NCI-H1048 (cell line): ENCODE results near the gene CENPB.
"Not testable (repeated sequence)": the region's sequence is repeated elsewhere in the genome, so short reads cannot be mapped to it uniquely, and the experiment has no call there.

ENCODE experiments used
- DNase-seq: peaks from one replicate; lab custom pipeline; 2025; lab: John Stamatoyannopoulos, UW

Gene CENPB

DNA sequence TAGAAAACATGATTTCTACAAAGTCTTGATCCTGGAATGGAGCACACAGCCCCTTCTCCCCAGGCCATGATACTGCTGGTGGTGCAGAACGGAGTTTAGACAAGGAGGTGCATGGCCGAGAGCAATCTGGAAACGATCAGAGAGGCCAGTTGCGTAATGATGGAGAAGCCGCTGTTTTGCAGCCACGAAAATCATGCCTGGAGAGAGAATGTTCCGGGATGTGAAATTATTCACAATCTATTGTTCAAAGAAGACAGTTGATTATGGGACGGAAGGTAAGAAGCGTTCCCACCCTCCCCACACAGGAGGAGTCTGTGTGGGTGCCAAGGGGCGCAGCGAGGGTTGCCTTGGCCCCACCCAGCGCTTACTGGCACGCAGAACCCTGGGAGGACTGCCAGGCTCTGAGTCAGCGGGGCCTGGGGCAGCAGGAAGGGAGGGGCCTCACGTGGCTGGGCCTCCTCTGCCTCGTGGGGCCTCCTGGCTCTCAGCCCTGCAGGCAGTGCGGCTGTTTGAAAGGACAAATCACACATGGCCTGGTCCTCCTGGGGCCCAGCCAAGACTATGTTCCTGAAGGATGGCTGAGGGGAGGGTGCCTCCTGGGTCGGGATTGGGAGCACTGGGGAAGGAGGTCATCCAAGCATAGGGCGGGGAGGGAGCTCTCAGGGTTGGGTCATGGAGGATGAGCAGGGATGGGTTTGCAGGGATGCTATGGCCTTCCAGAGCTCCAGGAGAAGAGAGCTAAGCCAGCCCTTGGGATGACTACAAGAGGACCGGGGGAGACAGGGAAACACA, 25.1 kb upstream of the CENPB start:
- peak; percentile 79 for DNase-seq

- no peak for DNase-seq
These were observed 22.0 kb upstream of the CENPB start for GRCh38 chr20:3808544-3808943.

DNA sequence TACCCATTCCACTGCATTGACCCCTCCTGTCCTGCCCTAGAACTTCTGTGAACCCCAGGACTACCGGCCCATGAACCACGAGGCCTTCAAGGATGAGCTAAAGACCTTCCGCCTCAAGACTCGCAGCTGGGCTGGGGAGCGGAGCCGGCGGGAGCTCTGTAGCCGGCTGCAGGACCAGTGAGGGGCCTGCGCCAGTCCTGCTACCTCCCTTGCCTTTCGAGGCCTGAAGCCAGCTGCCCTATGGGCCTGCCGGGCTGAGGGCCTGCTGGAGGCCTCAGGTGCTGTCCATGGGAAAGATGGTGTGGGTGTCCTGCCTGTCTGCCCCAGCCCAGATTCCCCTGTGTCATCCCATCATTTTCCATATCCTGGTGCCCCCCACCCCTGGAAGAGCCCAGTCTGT, 18.2 kb upstream of the CENPB start:
- no peak for DNase-seq

GRCh38 chr20:3804254-3804751, 17.8 kb upstream of the CENPB start:
- DNase-seq, result no peak

GRCh38 chr20:3803854-3804253, 17.3 kb upstream of the CENPB start:
- no peak for DNase-seq

DNA sequence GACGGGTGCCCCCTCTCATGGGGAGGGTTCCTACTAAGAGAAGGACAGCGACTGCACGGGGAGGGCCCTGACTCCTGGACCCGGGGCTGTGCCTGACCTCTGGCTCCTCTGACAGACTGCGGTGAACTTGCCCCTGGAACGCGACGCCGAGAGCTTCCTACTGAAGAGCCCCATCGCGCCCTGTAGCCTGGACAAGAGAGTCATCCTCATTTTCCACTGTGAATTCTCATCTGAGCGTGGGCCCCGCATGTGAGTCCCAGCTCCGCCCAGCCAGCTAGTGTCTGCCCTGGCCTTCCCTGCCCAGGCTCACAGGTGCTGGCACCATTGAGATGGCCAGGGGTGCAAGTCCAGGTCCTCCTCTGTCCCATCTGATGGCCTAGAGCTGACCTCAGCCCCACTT, 16.7 kb upstream of the CENPB start:
- DNase-seq, result no peak

- no peak for DNase-seq
These were observed 16.1 kb upstream of the CENPB start for GRCh38 chr20:3802524-3803239.

DNA sequence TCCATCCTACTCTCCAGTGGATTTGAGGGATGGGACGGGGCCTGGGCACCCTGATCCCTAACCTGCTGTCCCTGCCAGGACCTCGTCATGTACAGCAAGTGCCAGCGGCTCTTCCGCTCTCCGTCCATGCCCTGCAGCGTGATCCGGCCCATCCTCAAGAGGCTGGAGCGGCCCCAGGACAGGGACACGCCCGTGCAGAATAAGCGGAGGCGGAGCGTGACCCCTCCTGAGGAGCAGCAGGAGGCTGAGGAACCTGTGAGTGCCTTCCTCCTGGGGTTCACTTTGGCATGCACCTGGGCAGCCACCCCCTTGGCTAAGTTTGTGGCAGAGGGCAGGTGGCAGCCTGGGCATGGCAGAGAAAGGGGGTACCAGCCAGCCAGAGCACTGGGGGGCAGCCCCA, 15.3 kb upstream of the CENPB start:
- DNase-seq, result no peak

GRCh38 chr20:3801299-3801698, 14.8 kb upstream of the CENPB start:
- no peak for DNase-seq

DNA sequence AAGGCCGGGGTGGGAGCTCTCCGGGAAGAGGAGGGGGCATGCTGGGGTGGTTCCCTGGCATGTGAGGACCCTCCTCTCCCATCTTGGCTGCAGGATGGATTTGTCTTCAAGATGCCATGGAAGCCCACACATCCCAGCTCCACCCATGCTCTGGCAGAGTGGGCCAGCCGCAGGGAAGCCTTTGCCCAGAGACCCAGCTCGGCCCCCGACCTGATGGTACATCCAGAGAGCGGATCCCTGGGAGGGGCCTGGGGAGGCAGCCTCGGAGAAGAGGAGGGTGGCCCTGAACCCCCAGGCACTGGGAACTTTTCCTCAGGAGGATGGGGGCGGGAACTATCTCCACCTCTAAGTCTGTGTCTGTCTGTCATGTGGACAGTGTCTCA, 14.3 kb upstream of the CENPB start:
- DNase-seq, result no peak

DNA sequence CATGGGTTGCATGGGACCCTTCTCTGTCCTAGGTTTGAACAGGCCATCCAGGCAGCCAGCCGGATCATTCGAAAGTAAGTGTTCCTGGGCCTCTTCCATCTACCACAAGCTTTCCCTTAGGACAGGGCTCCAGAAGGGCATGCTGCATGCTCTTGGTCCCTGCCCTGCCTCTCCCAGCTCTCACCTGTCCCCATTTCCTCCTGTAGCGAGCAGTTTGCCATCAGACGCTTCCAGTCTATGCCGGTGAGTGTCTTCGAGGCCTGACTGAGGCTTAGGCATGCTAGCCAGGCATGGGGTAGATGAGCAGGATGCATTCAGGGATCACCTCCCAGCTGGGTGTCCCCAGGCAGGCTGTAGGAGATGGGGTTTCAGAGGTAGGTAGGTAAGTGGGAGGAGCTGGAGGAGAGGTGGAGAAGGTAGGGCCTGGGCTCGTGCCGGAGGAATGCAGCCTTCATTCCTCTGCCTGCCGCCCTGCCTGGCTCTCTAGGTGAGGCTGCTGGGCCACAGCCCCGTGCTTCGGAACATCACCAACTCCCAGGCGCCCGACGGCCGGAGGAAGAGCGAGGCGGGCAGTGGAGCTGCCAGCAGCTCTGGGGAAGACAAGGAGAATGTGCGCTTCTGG, 13.8 kb upstream of the CENPB start:
- DNase-seq, result no peak

DNA sequence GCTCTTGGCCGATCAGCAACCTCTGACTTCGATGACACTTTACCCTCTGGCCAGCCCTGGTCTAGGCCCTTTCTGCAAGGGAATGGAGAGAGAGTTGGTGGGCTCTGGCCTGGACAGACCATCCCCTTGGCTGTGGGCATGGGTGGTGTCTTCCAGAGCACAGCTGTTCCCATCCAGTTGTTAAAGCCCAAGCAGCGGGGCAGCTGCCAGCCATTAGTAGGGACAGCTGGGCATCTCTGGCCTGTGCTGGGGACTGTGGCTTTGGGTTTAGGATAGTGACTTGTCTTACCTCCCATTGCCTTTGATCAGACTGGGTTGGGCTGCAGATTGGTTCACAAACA, 12.3 kb upstream of the CENPB start:
- DNase-seq, result no peak

GRCh38 chr20:3798373-3798768, 11.8 kb upstream of the CENPB start:
- no peak for DNase-seq

DNA sequence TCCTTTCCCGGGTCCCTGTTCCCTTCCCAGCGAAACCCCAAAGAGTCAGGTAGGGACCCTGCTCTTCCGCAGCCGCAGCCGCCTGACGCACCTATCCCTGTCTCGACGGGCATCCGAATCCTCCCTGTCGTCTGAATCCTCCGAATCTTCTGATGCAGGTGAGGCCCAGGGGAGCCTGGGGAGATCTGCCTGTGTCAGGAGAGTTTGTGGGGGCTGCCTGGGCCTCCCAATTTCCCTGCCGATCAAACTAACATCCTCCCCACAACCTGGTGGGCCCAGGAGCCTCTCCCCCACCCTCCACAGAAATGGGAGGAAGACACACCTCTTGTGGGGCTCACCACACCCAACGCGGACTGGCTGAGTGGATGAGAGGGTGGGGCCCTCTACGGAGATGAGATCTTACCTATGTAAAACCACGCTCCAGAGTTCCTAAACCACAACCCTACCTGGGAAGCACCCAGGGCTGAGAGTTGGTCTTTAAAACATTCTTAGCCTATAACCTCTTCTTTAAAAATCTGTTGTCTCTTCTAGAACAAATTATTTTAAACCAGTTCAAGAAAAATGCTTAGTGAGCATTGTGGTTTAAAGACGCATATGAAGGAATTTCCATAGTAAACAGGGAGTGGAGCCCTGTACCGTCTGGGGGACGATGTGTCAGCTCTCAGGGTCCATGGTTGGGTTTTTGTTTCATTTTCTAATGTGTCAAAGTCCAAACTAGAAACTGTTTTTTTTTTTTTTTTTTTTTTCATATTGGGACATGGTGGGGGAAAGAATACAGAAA, 11.2 kb upstream of the CENPB start:
- no peak for DNase-seq

DNA sequence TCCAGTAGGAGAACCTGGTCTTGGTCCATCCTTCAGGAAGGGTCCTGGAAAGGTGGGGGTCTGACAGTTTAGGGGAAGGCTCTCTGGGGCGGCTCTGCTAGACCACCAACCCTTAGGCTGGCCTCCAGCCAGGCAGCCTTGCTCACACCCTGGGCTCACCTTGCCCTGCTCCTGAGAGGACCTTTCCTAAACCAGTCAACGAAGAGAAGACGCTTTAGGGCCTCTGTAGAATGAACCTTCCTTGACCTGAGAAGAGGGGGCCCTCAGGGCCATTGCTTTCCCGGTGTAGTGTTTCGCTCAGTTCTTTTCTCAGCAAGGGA, 10.6 kb upstream of the CENPB start:
- DNase-seq, result no peak

DNA sequence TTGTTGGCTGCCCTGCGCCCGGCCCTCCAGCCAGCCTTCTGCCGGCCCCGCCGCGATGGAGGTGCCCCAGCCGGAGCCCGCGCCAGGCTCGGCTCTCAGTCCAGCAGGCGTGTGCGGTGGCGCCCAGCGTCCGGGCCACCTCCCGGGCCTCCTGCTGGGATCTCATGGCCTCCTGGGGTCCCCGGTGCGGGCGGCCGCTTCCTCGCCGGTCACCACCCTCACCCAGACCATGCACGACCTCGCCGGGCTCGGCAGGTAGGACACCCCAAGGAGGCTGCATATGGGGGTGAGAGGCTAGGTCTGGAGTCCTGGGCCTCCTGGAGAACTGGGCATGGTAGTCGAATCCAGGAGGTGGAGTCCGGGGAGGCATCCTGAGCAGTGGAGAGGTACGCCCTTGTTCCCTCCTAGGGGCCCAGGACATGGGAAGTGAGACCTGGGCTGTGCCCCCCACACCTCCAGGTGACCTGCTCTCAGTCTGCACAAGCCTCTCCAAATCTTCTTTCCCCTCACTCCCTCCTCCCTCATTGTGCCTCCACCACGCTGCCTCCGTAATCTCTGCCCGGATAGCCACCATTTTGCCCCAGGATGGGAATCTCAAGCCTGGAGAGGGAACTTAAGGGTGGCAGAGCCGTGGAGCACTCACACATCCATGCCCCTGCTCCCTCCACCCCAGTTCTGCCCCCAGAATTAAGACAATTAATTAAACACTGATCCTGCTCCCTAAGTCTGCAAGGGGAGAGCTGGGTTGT, 10.1 kb upstream of the CENPB start:
- no peak for DNase-seq

DNA sequence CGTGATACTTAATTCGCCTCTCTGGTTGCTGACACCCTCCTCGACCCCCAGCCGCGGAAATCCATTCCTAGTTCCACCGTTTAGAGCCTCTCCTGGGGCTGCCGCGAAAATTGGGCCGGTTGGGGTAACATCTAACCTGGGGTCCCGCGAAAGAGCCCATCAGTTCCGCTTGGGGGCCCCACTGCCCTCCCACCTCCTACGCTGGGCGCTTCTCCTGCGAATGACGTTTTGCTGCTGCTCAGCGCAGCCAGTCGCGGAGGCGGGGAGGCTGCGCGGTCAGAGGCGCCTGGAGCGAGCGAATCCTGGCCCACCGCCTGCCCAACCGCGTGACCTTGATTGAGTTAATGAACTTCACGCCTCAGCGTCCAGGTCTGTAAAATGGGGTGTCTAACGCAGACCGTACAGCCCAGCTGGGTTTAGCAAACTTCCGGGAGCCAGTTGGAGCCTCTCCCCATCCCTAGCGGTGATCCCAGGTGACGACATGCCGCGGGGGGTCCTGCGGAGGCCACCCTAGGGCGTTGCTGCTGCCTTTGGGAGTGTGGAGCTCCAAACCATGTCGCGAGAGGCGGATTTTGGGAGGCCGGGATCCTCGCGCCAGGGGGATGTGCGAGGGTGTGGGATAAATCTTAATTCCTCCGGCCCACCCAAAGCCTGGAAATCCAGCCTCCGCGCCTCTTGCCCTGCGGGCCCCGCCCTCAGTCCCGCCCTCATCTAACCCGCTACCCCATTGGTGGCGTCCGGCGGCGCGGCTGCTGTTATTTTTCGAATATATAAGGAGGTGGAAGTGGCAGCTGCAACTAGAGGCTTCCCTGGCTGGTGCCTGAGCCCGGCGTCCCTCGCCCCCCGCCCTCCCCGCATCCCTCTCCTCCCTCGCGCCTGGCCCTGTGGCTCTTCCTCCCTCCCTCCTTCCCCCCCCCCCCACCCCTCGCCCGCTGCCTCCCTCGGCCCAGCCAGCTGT, 9.2 kb upstream of the CENPB start, which contains the start of gene CDC25B:
Gene CDC25B, plus strand, starts transcription at position 800 of the 958 bp plus-strand sequence. CDS start 222 bp downstream, outside the sequence.
- DNase-seq, result peak; percentile 87

- DNase-seq, result no peak
These were observed 8.3 kb upstream of the CENPB start for GRCh38 chr20:3794701-3795420.

DNA sequence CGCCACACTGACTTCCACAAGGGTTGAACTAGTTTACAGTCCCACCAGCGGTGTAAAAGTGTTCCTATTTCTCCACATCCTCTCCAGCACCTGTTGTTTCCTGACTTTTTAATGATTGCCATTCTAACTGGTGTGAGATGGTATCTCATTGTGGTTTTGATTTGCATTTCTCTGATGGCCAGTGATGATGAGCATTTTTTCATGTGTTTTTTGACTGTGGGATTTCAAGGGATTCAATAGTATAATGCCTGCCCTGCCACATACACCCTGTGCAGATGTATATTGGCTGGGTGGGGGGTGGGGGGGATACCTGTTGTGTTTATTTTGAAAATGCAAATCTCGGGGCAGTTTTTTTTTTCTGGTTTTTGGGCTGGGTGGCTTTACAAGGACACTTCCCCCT, 7.6 kb upstream of the CENPB start:
- DNase-seq, result not testable (repeated sequence)

- not testable (repeated sequence) for DNase-seq
These were observed 2.7 kb upstream of the CENPB start for GRCh38 chr20:3789201-3789600.
